ENCODE data around the gene TMEM186. TPM values are rescaled to one million over a fixed set of nuclear protein-coding genes. Genes with fewer than 3 reads are reported as not detected.
"Not testable (repeated sequence)": the region's sequence is repeated elsewhere in the genome, so short reads cannot be mapped to it uniquely, and the experiment has no call there.

Gene TMEM186
- total RNA-seq, 1 donor from 2014 or later = 13.0 TPM

DNA sequence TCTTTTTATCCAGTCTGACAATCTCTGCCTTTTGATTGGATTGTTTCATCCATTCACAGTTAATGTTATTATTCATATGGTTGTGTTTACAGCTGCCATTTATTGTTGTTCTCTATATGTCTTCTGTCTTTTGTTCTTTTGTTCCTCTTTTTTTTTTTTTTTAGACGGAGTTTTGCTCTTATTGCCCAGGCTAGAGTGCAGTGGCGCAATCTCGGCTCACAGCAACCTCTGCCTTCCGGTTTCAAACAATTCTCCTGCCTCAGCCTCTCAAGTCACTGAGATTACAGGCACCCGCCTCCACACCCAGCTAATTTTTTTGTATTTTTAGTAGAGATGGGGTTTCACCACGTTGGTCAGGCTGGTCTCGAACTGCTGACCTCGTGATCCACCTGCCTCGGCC is 48.5 kb downstream of the TMEM186 start:
- ATAC-seq; intact Hi-C loops (cut with micrococcal nuclease); DNase-seq: not testable (repeated sequence)

Other genes with a start within 250 kb of the TMEM186 start
- not detected for gene TMEM114, start 207.1 kb downstream of the TMEM186 start, total RNA-seq
- gene METTL22, start 175.9 kb downstream of the TMEM186 start, total RNA-seq = 28.6 TPM
- 2.6 TPM for gene ABAT, start 123.0 kb downstream of the TMEM186 start, total RNA-seq
- gene PMM2, start 200 bp upstream of the TMEM186 start, total RNA-seq = 15.3 TPM
- 23.8 TPM for gene CARHSP1, start 71.4 kb upstream of the TMEM186 start, total RNA-seq
- gene LITAFD, start 84.7 kb upstream of the TMEM186 start, total RNA-seq = not detected
- 68.0 TPM for gene USP7, start 166.3 kb upstream of the TMEM186 start, total RNA-seq